ENCODE data around the gene EPB41L1.

The EPB41L1 gene

DNA sequence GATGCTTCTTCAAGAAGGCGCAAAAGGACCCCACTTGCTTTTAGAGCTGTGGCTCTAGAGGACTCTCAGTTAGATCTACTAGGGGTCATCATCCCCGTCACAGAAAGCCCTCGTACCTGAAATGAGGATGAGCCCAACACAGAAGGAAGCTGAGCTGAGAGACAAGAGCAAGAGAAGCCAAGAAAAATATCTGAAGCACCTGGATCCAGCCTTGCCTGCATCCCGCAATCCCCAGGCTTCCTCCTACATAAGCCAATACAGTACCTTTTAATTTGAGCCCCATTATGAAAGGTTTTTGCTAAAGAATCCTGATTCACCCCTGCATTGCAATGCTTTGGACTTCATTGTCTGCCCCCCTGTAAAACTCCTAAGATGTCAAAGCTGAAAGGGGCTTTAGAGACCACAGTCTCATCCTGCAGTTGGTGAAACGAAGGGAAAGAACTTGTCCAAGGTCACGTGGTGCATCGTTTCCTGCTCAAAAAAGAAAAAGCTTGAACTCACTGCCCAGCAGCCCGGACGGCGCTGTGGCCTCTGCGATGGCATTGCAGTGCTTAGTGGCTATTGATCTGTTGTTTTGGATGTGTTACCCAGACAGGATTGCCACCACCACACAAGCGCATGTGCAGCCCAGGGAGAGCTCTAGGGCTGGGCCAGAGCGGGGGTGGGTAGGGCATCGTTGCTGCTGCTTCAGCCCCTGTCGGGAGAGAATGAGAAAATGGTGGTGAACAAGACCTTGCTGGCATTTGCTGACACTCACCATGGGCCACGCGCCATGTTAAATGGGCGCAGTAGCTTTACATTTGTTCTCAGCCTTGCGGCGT is 110.1 kb downstream of the EPB41L1 start:
- FAIRE-seq: no peak

DNA sequence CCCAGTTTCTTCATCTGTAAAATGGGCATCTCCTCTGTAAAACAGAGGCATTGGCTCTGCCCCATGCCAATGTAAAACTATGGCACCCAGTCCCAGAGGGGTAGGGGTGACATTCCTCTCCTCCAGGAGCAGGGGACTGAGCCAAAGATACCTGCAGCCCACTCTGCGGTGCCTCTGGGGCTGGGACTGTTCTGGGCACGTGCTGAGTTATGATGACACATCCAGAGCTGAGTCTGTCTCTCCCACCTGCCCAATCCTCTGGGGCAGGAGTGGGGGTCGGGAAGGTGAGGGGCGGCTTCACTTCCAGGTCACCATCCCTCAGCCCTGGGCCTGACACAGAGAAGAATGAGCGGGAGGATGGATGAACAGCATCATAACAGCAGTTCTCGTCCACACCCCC is 111.6 kb downstream of the EPB41L1 start:
- FAIRE-seq: no peak

DNA sequence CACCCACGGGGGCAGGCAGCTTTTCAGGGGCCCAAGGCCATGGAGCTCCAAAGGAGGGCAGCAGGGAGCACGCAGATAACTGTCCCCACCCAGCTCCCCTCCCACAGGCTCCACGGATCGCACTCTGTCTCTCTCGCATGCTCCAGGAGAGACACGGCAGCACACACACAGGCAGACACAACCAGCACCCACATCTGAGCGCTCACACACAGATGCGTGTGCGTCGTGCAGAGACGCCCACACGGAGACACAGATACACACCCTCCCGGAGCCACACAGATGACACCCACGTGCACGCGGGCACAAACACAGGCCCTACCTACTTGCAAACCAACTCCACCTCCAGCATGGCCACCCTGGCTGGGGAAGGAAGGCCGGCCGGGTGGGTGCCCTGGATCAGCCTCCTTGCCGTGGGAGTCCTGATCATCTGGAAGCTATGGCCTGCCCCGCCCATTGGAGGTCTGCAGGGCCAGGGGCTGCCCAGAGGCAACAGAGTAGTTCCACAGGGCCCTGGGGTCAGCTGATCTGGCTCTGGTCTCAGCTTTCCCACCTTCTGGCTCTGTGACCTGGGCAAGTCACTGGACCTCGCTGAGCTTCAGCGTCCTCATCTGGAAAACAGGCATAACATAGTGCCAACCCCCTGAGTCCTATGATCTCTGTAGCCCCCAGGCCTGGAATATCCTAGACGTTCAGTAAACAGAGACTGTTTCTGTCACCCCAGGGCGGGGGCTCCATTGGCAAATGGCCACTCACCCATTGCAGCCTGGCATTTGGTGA is 113.3 kb downstream of the EPB41L1 start:
- FAIRE-seq: no peak

DNA sequence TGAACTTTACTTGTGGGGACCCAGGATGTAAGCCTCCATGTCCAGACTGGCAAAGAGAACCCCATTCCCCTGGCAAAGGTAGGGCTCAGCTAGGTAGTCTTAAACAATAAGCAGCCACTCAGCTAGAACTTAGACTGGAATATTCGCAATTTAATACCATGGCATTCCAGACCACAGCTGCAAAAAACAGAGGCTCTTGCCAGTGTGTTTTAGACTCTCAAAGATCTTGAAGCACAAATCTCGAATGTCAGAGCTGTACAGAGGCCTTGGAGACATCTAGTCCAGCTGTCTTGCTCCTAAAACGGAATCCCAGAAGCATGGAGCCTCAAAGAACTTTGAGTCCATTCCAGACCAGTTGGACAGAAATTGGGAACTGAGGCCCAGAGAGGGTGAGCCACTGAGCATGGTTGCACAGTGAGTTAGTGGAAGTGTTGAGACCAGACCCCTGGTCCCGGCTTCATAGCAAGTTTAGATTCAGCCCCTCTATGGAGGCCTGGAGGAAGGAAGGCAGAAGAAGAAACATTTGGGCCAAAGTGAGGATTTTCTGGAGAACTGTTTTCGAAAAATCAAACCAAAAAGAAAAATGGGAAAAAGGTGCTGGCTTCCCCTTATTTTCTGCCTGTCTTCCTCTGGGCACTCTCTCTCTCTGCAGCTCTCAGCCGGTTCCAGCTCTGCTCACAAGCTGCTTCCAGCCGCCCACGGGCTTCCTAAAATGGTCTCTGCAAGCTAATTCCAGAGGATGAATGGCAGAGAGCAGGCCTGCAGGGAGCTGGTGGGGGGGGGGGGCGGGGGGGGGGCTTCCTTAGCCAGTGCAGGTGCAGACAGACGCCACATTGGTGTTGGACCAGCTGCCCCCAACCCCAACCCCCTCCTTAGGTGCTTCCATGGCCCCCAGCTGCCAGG is 114.2 kb downstream of the EPB41L1 start:
- FAIRE-seq: no peak

DNA sequence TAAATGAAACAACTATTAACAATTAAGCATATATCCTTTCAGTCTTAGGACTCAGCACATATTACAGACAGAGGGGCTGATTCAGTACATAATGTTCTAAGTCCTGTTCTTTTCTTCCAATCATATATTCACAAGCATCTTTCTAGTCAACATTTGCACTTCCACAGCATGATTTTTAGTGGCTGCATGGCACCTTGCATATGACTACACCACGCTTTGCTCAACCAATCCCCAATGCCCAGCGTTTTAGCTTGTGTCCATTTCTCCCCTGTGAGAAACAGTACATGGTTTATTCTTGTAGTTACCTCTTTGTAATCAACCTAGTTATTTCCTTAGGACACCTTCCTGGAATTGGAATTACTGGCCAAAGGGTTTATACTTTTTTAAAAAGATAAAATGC is 115.0 kb downstream of the EPB41L1 start:
- no peak for FAIRE-seq

DNA sequence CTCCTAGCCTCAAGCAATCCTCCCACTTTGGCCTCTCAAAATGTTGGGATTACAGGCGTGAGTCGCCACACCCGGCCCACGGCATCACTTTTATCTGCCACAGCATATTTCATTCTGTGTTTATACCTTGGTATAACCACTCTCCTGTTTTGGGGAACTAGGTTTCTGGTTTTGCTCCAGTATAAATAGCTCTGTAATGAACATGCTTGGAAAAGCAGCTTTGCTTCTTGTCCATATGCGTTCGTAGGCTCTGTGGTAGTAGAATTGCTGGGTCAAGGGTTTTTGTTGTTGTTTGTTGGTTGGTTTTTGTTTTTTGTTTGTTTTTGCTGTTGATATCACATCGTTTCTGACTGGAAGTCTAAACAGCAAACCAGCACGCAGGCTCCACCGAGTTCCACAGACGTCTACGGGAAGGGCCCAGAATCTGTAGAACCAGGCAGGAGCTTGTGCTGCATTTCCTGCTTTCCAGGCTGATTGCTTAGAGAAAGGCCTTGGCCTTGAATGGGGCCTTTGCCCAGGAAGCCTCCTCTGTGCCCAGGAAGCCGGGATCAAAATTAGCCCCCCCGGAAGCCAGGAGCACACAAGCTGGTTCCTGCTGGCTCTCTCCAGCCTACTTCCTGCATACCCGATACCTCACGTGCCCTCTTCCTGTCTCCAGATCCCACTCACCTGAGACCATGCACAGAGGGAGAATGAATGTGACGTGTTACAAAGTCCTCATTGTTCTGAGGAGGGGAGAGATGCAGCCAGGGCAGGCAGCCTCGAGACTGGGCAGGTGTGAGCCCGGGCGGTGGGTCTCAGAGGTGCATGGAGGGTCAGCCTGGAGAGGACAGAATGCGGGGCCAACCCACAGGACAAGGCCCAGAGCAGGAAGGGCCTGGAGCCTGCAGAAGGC is 116.5 kb downstream of the EPB41L1 start:
- FAIRE-seq: no peak

DNA sequence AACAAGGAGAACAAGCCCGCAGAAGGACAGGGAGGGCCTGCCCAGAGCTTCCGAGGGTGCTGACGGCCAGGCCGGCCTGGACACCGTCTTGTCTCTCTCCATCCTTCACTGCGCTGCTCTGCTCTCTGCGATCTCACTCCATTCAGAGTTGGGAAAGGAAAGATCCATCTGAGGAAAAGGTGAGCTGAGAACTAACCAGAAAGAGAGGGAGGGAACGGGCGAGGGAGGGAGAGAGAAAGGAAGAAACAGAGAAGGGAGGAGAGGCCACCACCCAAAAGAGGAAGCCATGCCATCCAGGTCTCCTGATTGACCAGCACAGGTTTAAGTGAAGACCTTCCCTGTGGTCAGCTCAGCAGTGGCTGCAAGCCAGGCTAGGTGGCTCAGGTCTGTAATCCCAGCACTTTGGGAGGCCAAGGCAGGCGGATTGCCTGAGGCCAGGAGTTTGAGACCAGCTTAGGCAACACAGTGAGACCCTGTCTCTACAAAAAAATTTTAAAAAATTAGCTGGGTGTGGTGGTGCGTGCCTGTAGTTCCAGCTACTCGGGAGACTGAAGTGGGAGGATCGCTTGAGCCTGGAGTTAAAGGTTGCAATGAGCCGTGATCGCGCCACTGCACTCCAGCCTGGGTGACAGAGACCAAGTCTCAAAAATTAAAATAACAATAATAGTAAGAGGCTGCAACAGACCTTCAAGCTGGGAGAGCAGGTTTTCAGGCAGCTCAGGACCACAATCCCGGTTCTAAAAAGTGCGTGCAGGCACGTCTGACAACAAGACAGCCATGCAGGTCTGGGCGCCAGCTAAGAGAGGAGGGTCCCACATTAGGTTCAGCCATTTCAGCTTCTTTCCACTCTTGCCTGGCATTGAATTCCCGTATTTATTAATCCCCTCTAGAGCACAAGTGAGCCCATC is 117.4 kb downstream of the EPB41L1 start:
- FAIRE-seq: no peak

DNA sequence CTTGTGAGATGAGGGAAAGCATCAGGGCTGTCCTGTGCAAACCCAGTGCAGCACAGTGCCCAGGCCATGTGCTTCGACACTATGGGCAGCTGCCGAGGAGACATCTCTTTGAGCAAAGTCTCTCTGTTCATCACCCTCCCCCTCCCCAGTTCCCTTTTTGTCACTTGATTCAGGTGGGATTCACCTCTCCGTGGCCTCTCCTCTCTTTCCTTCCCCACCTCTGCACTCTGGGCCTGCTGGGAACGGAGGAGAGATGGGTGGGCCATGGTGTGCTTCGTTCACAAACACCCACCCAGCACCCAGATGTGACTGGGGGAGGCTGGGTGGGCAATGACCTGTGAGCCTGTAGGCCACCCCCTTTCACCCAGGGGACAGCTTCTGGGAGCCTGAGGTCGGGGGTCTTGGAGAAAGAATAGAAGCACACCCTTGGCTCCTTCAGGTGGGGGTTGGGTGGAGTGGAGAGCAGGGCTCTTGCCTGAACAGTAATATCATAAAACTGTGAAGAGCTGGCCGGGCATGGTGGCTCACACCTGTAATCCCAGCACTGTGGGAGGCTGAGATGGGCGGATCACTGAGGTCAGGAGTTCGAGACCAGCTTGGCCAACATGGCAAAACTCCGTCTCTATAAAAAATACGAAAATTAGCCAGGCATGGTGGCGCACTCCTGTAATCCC is 118.1 kb downstream of the EPB41L1 start:
- no peak for FAIRE-seq

DNA sequence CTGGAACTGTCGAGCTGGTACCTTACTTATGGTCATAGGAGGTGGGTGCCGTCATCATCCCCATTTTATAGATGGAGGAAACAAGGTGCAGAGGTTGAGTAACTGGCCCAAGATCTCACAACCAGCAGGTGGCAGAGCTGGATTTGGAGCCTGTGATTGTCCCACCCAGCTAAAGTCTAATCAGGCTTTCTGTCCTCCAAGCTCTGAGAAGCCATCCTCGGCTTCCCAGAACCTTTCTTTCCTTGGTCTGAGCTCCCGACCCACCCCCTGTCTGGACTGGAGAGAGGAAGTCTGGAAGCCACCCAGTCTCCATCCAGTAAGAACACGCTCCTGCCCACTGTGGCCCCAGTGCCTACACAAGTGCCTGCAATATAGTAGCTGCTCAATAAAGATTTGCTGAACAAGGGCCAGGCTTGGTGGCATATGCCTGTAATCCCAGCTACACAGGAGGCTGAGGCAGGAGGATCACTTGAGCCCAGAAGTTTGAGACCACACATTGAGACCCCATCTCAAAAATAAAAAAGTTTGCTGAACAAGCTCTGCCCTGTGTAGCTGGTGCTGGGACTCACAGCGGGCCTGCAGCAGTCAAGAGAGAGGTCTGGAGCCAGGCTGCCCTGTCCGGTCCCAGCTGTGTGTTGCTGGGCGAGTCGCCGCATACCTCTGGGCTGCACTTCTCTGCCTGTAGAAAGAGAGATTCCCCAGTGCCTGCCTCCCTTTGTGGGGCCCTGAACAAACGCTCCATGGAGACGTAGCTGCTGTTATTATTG is 119.1 kb downstream of the EPB41L1 start:
- FAIRE-seq: no peak

DNA sequence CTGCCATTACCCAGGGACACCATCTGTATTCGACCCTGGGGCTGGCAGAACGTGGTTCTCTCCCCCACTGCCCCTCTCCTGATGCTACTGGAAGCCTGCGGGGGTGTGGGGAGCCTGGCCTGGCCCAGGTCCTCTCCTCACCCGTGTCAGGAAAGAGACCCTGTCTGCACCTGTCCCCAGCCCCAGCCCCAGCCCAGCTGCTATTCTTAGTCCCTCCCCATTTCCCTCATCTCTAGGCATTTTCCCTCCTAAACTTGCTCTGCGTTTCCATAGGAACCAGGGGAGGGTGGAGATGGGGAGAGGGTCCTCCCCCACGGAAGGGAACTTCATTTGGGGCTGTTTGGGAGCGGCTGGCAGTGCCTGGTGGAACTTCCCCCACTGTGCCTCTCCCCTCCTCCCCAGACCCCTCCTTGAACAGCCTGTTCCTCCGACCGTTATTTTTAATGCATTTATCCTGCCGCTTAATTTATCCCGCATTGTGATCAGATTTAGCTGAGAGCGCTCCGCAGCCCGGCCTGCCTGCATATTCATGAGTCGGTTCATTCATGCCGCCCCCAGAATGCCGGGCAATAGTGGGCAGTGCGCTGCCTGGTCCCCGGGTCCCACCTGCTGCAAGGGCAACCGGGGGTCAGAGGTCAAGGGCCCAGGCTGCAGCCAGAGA is 119.8 kb downstream of the EPB41L1 start:
- FAIRE-seq: no peak

DNA sequence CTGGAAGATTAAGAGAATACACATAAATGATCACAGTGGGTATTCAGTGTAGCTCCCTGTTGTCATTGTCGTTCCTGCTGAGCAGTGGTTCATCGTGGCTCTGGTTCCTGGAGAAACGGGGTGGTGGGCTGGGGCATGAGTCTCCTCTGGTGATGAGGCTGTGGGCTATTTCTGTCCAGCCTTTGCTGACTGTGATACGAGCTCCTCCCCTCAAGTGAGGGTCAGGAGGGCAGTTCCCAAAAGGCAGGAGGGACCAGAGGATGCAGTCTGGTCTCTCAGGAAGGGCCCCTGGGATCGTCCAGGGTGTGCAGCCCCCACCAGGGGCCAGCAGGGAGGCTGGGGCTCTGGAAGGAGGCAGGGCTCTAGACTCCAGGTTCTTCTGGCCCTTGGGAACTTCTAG is 120.5 kb downstream of the EPB41L1 start:
- FAIRE-seq: no peak

DNA sequence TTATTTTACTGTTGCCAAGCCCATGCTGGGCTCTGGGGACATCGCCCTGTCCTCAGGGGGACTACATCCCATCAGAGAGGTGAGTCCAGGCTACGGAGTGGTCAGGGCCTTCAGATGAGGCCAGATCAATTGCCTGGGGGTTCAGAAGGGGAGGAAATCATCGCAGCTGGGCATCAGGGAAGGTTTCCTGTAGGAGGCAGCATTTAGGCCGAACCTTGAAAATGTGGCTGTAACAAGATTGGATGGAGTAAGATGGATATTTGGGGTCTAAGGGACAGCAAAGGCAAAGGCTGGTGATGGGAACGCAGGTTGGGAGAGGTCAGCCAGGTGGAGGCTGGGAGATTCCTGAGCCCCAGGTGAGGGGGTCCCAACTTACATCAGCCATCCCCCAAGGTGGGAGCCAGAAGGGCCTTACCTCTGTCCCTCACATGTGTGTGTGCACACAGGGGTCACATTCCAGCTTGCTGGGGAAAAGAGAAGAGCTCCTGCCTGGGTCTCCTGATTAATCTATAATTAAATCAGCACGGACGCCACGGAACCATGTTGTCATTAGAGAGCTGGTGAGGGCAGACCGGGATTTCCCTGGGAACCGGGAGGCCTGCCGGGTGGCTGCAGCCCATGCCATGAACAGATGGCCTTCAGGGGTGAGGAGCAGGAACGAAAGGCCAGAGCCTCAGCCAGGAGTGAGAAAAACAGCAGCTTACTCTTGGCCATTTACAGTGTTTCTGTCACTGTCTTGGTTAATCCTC is 121.1 kb downstream of the EPB41L1 start:
- FAIRE-seq: no peak

DNA sequence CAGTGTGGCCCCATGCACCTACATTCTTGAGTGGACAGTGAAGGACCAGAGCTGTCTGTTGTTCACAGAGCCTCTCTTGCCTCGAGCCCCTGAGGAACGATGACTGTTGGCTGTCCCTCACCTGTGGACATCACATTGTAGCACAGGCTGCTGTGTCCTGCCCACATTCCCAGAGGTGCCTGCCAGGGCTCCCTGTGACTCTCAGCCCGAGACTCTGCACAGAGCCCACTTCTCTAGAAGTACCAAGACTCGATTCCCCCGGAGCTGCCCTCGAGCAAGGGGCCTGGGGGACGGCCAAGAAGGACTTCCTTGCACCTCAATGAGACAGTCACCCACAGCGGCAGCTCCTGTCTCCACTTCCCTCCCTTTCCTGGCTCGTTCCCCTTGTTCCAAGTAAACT is 123.0 kb downstream of the EPB41L1 start:
- no peak for FAIRE-seq

DNA sequence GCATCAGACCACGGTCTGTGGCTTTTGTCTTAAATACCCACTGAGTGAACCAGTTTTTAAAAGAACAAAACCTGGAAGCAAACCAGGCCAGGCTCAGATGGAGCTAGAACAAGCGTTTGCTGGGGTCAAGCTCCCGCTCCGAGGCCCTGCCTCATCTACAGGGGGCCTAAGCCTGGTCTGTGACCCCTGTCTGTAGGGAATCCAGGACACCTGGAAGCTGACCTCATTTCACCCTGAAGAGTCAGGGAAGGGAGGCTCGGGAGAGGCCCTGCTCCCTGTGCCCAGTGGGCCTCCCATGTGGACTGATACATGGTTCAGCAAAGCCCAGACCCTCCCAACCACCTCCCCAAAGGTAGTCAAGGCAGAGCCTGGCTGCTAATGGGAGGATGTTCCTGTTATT is 124.8 kb downstream of the EPB41L1 start:
- no peak for FAIRE-seq

DNA sequence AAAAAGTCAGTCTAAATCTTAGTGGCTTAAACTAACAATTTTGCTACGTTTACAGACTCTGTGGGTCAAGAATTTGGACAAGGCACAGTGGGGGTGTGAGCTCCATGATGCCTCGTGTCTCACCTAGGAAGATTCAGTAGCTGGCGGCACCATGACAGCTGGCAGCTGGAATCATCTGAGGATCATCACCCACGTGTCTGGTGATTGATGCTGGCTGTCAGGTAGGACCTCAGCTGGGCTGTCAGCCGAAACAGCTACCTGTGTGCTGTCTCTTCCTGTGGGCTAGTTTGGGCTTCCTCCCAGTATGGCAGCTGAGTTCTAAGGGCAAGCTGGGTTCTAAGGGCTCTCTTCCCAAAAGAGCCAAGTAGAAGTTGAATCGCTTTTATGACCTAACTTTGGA is 125.2 kb downstream of the EPB41L1 start:
- FAIRE-seq: no peak

DNA sequence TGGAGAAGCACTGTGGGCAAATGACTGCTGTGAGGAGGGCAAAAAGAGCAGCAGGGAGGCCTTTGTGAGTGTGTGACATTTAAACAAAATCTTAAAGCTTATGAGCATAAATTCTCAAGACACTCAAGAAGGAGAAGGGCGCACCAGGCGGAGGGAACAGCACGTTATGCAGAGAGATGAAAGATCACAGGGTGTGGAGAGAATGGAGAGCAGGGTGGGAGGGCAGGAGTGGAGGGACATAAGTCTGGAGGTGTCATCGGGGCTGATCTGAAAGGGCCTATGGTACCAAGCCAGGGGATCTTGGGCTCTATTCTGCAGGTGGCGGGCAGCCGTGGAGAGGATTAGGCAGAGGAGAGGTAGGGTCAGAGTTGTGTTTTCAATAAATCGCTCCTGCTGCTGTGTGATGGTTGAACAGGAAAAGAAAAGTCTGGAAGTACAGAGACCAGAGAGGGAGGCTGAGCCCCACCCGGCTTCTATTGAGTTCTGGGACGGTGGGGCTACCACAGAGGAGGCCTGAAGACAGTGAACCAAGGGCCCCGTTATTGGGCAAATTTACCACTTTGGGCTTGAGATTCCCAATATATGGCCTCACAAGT is 127.3 kb downstream of the EPB41L1 start:
- FAIRE-seq: no peak
